HL-60 (cell line): ENCODE measurements around the gene MYOM1.

ENCODE experiments used
- DNase-seq, 2 experiments: peaks; one replicate each; pipeline ENCODE4 v3.0.0-alpha.2; 2010 to 2020; ENCODE audit warnings: low read depth in 1 of 2, low spot score in 1 of 2
- H3K27ac ChIP-seq: fragments of 250-450 bp; sonication (Bioruptor Pico); replicated peaks from 2 replicates; pipeline ENCODE4 v1.5.1; 2020; ENCODE audit warnings: mild to moderate bottlenecking, moderate library complexity
- H3K27me3 ChIP-seq: fragments of 250-450 bp; sonication (Bioruptor Pico); 2 replicates; pipeline ENCODE4 v1.5.1; 2021; ENCODE audit warnings: mild to moderate bottlenecking, moderate library complexity; ENCODE audit not compliant: insufficient read depth, poor library complexity, severe bottlenecking
- H3K4me3 ChIP-seq: replicated peaks from 2 replicates; pipeline ENCODE4 v1.5.1; 2011; ENCODE audit warnings: mild to moderate bottlenecking, control low read depth, low read length; ENCODE audit not compliant: insufficient read depth
- CTCF ChIP-seq: IDR thresholded peaks from one replicate; pipeline ENCODE4 v1.5.1; 2011; ENCODE audit warnings: low read length, control low read depth, inconsistent platforms; ENCODE audit not compliant: insufficient read depth
- GABPA ChIP-seq: IDR thresholded peaks from 2 replicates; pipeline ENCODE4 v1.6.1; 2012; ENCODE audit warnings: low read depth
- POLR2AphosphoS5 ChIP-seq: IDR thresholded peaks from 2 replicates; pipeline ENCODE4 v1.6.1; 2012; ENCODE audit warnings: low read depth
- REST ChIP-seq: IDR thresholded peaks from 2 replicates; pipeline ENCODE4 v1.6.1; 2012; ENCODE audit warnings: low read depth; ENCODE audit not compliant: insufficient replicate concordance
- SPI1 ChIP-seq: IDR thresholded peaks from 2 replicates; pipeline ENCODE4 v1.6.1; 2012; ENCODE audit warnings: low read depth, mild to moderate bottlenecking, borderline replicate concordance

The MYOM1 gene

GRCh38 chr18:3061581-3062312 lies 158.0 kb downstream of the MYOM1 start:
- no peak overlapping the region for H3K27ac ChIP-seq
- no peaks in the 10 kb centered on the region for H3K27me3 ChIP-seq
- no peak for TF ChIP-seq CTCF
- TF ChIP-seq POLR2AphosphoS5: no peak
- TF ChIP-seq GABPA: no peak
- TF ChIP-seq SPI1: no peak
- no peak for TF ChIP-seq REST
- no peak overlapping the region for H3K4me3 ChIP-seq
- DNase-seq: no peak

GRCh38 chr18:3060667-3061580 lies 158.8 kb downstream of the MYOM1 start:
- TF ChIP-seq CTCF (no peak), GABPA (no peak), POLR2AphosphoS5 (no peak), REST (no peak), SPI1 (no peak)
- no peak for DNase-seq
- Histone ChIP-seq H3K27me3 (no peaks in the 10 kb centered on the region), H3K27ac (no peak overlapping the region), H3K4me3 (no peak overlapping the region)

- Histone ChIP-seq H3K27me3 (no peaks in the 10 kb centered on the region), H3K4me3 (no peak overlapping the region), H3K27ac (no peak overlapping the region)
- TF ChIP-seq SPI1: no peak
- no peak for TF ChIP-seq GABPA
- no peak for TF ChIP-seq REST
- no peak for TF ChIP-seq CTCF
- TF ChIP-seq POLR2AphosphoS5: no peak
- no peak for DNase-seq
These were observed 160.5 kb downstream of the MYOM1 start for GRCh38 chr18:3059272-3059671.
